ENCODE results near the gene KAZN. TPM values are rescaled to one million over a fixed set of nuclear protein-coding genes. Genes with fewer than 3 reads are reported as not detected.

KAZN gene
- polyA plus RNA-seq, 1 donor (not counting 4 experiments of a cell fraction or from before 2014, with no cell fraction given), result 5.9 TPM

DNA sequence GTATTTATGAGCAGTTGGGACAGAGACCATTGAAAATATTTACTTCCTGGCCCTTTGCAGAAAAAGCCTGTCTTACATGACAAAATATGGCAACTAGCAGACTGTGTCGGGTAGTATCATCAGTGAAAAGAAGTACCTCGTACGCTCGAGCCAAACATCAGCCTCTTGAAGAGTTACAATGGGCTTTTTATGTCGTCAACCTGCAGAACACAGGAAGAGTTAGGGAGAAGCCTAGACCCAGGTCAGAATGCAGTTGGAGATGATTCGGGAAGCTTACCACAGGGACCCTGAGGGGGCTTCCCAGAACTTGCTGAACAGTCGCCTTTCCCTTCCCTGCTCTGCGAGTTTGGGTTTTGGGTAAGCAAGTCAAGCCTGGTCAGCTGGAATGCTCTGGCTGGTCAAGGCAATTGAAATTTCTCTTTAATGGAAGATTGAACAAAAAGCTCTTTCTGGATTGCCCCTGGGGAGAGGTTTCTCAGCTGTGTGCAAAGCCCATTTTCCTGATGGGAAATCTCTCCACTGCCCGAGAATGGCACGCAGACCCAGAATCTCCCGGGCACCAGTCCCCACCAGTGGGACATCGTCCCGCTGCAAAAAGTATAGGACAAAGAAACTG is 291.4 kb downstream of the KAZN start:
- Histone ChIP-seq H2AFZ (ENCODE audit: control insufficient read depth, low read length) (no peak overlapping the region), H4K20me1 (ENCODE audit: control insufficient read depth, extremely low read depth, insufficient read depth, low read length) (no peaks in the 10 kb centered on the region), H3K27ac (ENCODE audit: control insufficient read depth, insufficient read depth, low read length) (no peak overlapping the region), H3K9ac (ENCODE audit: control insufficient read depth, extremely low read depth, insufficient read depth, low read length) (no peak overlapping the region), H3K9me1 (ENCODE audit: control insufficient read depth, extremely low read depth, insufficient read depth, low read length) (no peaks in the 10 kb centered on the region), H3K27me3 (ENCODE audit: control insufficient read depth, extremely low read depth, insufficient read depth, low read length) (peaks cover 8% of the 10 kb centered on the region), H3K36me3 (ENCODE audit: control insufficient read depth in 2 of 2, extremely low read depth in 1 of 2, insufficient read depth in 2 of 2, low read length in 2 of 2) (no peaks in the 10 kb centered on the region), H3K9me3 (ENCODE audit: control insufficient read depth, low read depth, low read length) (no peaks in the 10 kb centered on the region), H3K4me1 (ENCODE audit: control insufficient read depth, extremely low read depth, insufficient read depth, low read length) (peaks cover 4% of the 10 kb centered on the region), H3K79me2 (ENCODE audit: control insufficient read depth, insufficient read depth, low read length) (no peaks in the 10 kb centered on the region), H3K4me3 (ENCODE audit: control insufficient read depth in 2 of 3, extremely low read depth in 1 of 3, insufficient read depth in 2 of 3, low read depth in 1 of 3, low read length in 3 of 3) (no peak overlapping the region), H3K4me2 (ENCODE audit: control insufficient read depth, extremely low read depth, insufficient read depth, low read depth, low read length) (no peak overlapping the region)
- TF ChIP-seq CTCF (optimal IDR thresholded peaks at IDR 0.05 in 1 of 3, IDR thresholded peaks at IDR 0.05 in 1 of 3, conservative IDR thresholded peaks at IDR 0.05 in 1 of 3; ENCODE audit: extremely low read depth in 1 of 3, insufficient read depth in 2 of 3, low read length in 3 of 3) (no peak), EZH2 (IDR thresholded peaks at IDR 0.05; ENCODE audit: low read length) (no peak)
- dilution Hi-C loops (cut with MboI; ENCODE audit: extremely low pct_ligation_motif_present, low sequenced_read_pairs), result no loop called here
- DNase-seq (ENCODE audit: low read depth, low spot score), result no peak
- no peak for FAIRE-seq

- no peaks in the 10 kb centered on the region for H3K36me3 ChIP-seq (ENCODE audit: control insufficient read depth in 2 of 2, extremely low read depth in 1 of 2, insufficient read depth in 2 of 2, low read length in 2 of 2)
- no peaks in the 10 kb centered on the region for H3K9me1 ChIP-seq (ENCODE audit: control insufficient read depth, extremely low read depth, insufficient read depth, low read length)
- FAIRE-seq (no peak), DNase-seq (ENCODE audit: low read depth, low spot score) (no peak)
- peaks cover 8% of the 10 kb centered on the region for H3K27me3 ChIP-seq (ENCODE audit: control insufficient read depth, extremely low read depth, insufficient read depth, low read length)
- H3K4me1 ChIP-seq (ENCODE audit: control insufficient read depth, extremely low read depth, insufficient read depth, low read length), result peaks cover 10% of the 10 kb centered on the region
- no peak for TF ChIP-seq CTCF (optimal IDR thresholded peaks at IDR 0.05 in 1 of 3, IDR thresholded peaks at IDR 0.05 in 1 of 3, conservative IDR thresholded peaks at IDR 0.05 in 1 of 3; ENCODE audit: extremely low read depth in 1 of 3, insufficient read depth in 2 of 3, low read length in 3 of 3)
- TF ChIP-seq EZH2 (IDR thresholded peaks at IDR 0.05; ENCODE audit: low read length), result no peak
- no peaks in the 10 kb centered on the region for H3K9me3 ChIP-seq (ENCODE audit: control insufficient read depth, low read depth, low read length)
- no peak overlapping the region for H2AFZ ChIP-seq (ENCODE audit: control insufficient read depth, low read length)
- H3K4me3 ChIP-seq (ENCODE audit: control insufficient read depth in 2 of 3, extremely low read depth in 1 of 3, insufficient read depth in 2 of 3, low read depth in 1 of 3, low read length in 3 of 3), result no peak overlapping the region
- dilution Hi-C loops (cut with MboI; ENCODE audit: extremely low pct_ligation_motif_present, low sequenced_read_pairs), result no loop called here
- H3K4me2 ChIP-seq (ENCODE audit: control insufficient read depth, extremely low read depth, insufficient read depth, low read depth, low read length), result no peak overlapping the region
- no peak overlapping the region for H3K9ac ChIP-seq (ENCODE audit: control insufficient read depth, extremely low read depth, insufficient read depth, low read length)
- no peaks in the 10 kb centered on the region for H4K20me1 ChIP-seq (ENCODE audit: control insufficient read depth, extremely low read depth, insufficient read depth, low read length)
- H3K79me2 ChIP-seq (ENCODE audit: control insufficient read depth, insufficient read depth, low read length), result no peaks in the 10 kb centered on the region
- H3K27ac ChIP-seq (ENCODE audit: control insufficient read depth, insufficient read depth, low read length), result no peak overlapping the region
Observed at GRCh38 chr1:14891991-14892390, 293.5 kb downstream of the KAZN start.
